KG1 (cell line): ENCODE results near the gene PTCD1.

Experiments used
- DNase-seq: peaks from one replicate; lab custom pipeline; 2025; lab: John Stamatoyannopoulos, UW

PTCD1 gene

GRCh38 chr7:99368750-99369389 lies 69.7 kb downstream of the PTCD1 start:
- DNase-seq: no peak
